GM19025 (cell line): ENCODE results near the gene TPI1.

ENCODE experiments used
- ATAC-seq: cut with Tn5 transposase; IDR thresholded peaks from one replicate; pipeline ENCODE4 v1.9.1; 2021; ENCODE audit warnings: mild to moderate bottlenecking, low read depth, moderate library complexity; ENCODE audit not compliant: unreplicated experiment

The TPI1 gene

GRCh38 chr12:6827982-6828780 is 39.1 kb upstream of the TPI1 start, which contains the start of gene P3H3:
TSS of gene P3H3 (plus strand) at chr12:6828407. CDS start at chr12:6828441, 34 bp downstream.
- ATAC-seq = no peak

GRCh38 chr12:6828781-6829535 is 38.4 kb upstream of the TPI1 start:
- ATAC-seq = no peak

GRCh38 chr12:6829536-6830220 is 37.7 kb upstream of the TPI1 start:
- no peak for ATAC-seq

GRCh38 chr12:6830286-6830890 is 36.9 kb upstream of the TPI1 start:
- ATAC-seq = no peak

GRCh38 chr12:6830999-6831398 is 36.3 kb upstream of the TPI1 start:
- no peak for ATAC-seq

- no peak for ATAC-seq
These were observed 35.8 kb upstream of the TPI1 start for GRCh38 chr12:6831450-6831995.

GRCh38 chr12:6832125-6832524 is 35.2 kb upstream of the TPI1 start:
- no peak for ATAC-seq

GRCh38 chr12:6833189-6833890 is 34.0 kb upstream of the TPI1 start:
- ATAC-seq = no peak

GRCh38 chr12:6834254-6834653 is 33.1 kb upstream of the TPI1 start:
- no peak for ATAC-seq

GRCh38 chr12:6834873-6835272 is 32.5 kb upstream of the TPI1 start:
- no peak for ATAC-seq

- ATAC-seq = no peak
These were observed 30.5 kb upstream of the TPI1 start for GRCh38 chr12:6836851-6837250.

GRCh38 chr12:6837370-6838060 is 29.8 kb upstream of the TPI1 start:
- ATAC-seq = no peak

GRCh38 chr12:6838854-6839253 is 28.5 kb upstream of the TPI1 start:
- no peak for ATAC-seq

GRCh38 chr12:6839482-6840201 is 27.7 kb upstream of the TPI1 start:
- peak; percentile 82 for ATAC-seq

- no peak for ATAC-seq
These were observed 27.0 kb upstream of the TPI1 start for GRCh38 chr12:6840330-6840729.

GRCh38 chr12:6840761-6841515 is 26.4 kb upstream of the TPI1 start, which contains the start of gene GNB3:
TSS of gene GNB3 (plus strand) at chr12:6840925. CDS start at chr12:6841288, 363 bp downstream.
- ATAC-seq = no peak

- ATAC-seq = no peak
These were observed 25.3 kb upstream of the TPI1 start for GRCh38 chr12:6842075-6842474.
